ENCODE measurements around the gene LARP4B. TPM values are rescaled to one million over a fixed set of nuclear protein-coding genes. Genes with fewer than 3 reads are reported as not detected.

LARP4B gene
- total RNA-seq, 1 donor from 2014 or later, result 114 TPM

GRCh38 chr10:822197-822596 lies 109.3 kb downstream of the LARP4B start:
- H3K36me3 ChIP-seq, result peaks cover 99% of the 10 kb centered on the region
- ATAC-seq, result no peak
- no peaks in the 10 kb centered on the region for H3K9me3 ChIP-seq
- intact Hi-C loops (cut with DNase I), result no loop called here
- no peak for DNase-seq
- TF ChIP-seq CTCF (IDR thresholded peaks at IDR 0.05), result no peak
- H3K27me3 ChIP-seq (ENCODE audit: low read depth), result no peaks in the 10 kb centered on the region
- no peak overlapping the region for H3K27ac ChIP-seq
- peaks cover 10% of the 10 kb centered on the region for H3K4me1 ChIP-seq
- H3K4me3 ChIP-seq, result no peak overlapping the region

GRCh38 chr10:821322-821721 lies 110.2 kb downstream of the LARP4B start:
- Histone ChIP-seq H3K4me3 (no peak overlapping the region), H3K27ac (no peak overlapping the region), H3K4me1 (peaks cover 18% of the 10 kb centered on the region), H3K9me3 (no peaks in the 10 kb centered on the region), H3K27me3 (ENCODE audit: low read depth) (no peaks in the 10 kb centered on the region), H3K36me3 (peaks cover 99% of the 10 kb centered on the region)
- ATAC-seq (no peak), DNase-seq (no peak)
- intact Hi-C loops (cut with DNase I), result no loop called here
- TF ChIP-seq CTCF (IDR thresholded peaks at IDR 0.05), result no peak

- no peak for ATAC-seq
- H3K9me3 ChIP-seq, result no peaks in the 10 kb centered on the region
- H3K4me3 ChIP-seq, result no peak overlapping the region
- H3K27me3 ChIP-seq (ENCODE audit: low read depth), result no peaks in the 10 kb centered on the region
- no peak for DNase-seq
- H3K4me1 ChIP-seq, result peaks cover 18% of the 10 kb centered on the region
- H3K27ac ChIP-seq, result no peak overlapping the region
- intact Hi-C loops (cut with DNase I), result no loop called here
- H3K36me3 ChIP-seq, result peaks cover 100% of the 10 kb centered on the region
- no peak for TF ChIP-seq CTCF (IDR thresholded peaks at IDR 0.05)
These were observed 111.7 kb downstream of the LARP4B start for GRCh38 chr10:819816-820215.

GRCh38 chr10:819326-819725 lies 112.2 kb downstream of the LARP4B start:
- TF ChIP-seq CTCF (IDR thresholded peaks at IDR 0.05), result no peak
- no peaks in the 10 kb centered on the region for H3K9me3 ChIP-seq
- H3K4me1 ChIP-seq, result peaks cover 18% of the 10 kb centered on the region
- H3K4me3 ChIP-seq, result no peak overlapping the region
- no peaks in the 10 kb centered on the region for H3K27me3 ChIP-seq (ENCODE audit: low read depth)
- ATAC-seq, result no peak
- DNase-seq, result no peak
- H3K27ac ChIP-seq, result no peak overlapping the region
- peaks cover 100% of the 10 kb centered on the region for H3K36me3 ChIP-seq
- intact Hi-C loops (cut with DNase I), result no loop called here

GRCh38 chr10:818526-819220 lies 112.8 kb downstream of the LARP4B start:
- no peak for ATAC-seq
- intact Hi-C loops (cut with DNase I), result no loop called here
- Histone ChIP-seq H3K36me3 (peaks cover 100% of the 10 kb centered on the region), H3K4me1 (peaks cover 18% of the 10 kb centered on the region), H3K4me3 (no peak overlapping the region), H3K27me3 (ENCODE audit: low read depth) (no peaks in the 10 kb centered on the region), H3K9me3 (no peaks in the 10 kb centered on the region), H3K27ac (no peak overlapping the region)
- DNase-seq, result no peak
- no peak for TF ChIP-seq CTCF (IDR thresholded peaks at IDR 0.05)

All from lower lobe of right lung (tissue), 2 donors.